ENCODE measurements around the gene ADAMTS13. TPM values are rescaled to one million over a fixed set of nuclear protein-coding genes. Genes with fewer than 3 reads are reported as not detected.

The ADAMTS13 gene
- total RNA-seq, 3 donors from 2014 or later (not counting 1 experiment from before 2014, with no cell fraction given): 2.3 to 3.0 (median 2.8) TPM

GRCh38 chr9:133452562-133452961 lies 30.4 kb downstream of the ADAMTS13 start:
- no peak for TF ChIP-seq CTCF (IDR thresholded peaks at IDR 0.05)
- Mint-ChIP-seq H3K9me3 (no peaks in the 10 kb centered on the region), H3K4me1 (no peaks in the 10 kb centered on the region), H3K27ac (no peak overlapping the region), H3K4me3 (no peak overlapping the region), H3K27me3 (ENCODE audit: low read depth in 2 of 2) (no peaks in the 10 kb centered on the region), H3K36me3 (no peaks in the 10 kb centered on the region)
- no peak overlapping the region for H3K27ac ChIP-seq (ENCODE audit: low read length)
- H3K4me3 ChIP-seq (ENCODE audit: low read length): no peak overlapping the region
- WGBS (ENCODE audit: insufficient coverage): 87% methylated on average over 7 of the region's 7 CpGs
- H3K9me3 ChIP-seq (ENCODE audit: control insufficient read depth, insufficient read depth, low read length): no peaks in the 10 kb centered on the region
- no peaks in the 10 kb centered on the region for H3K27me3 ChIP-seq (ENCODE audit: control insufficient read depth, insufficient read depth, low read length)
- DNase-seq (no peak), ATAC-seq (no peak)
- H3K36me3 ChIP-seq (ENCODE audit: control insufficient read depth, insufficient read depth, low read length): no peaks in the 10 kb centered on the region
- intact Hi-C loops (cut with micrococcal nuclease): no loop called here
- H3K4me1 ChIP-seq (ENCODE audit: control insufficient read depth, insufficient read depth, low read length): no peaks in the 10 kb centered on the region

- H3K27me3 ChIP-seq (ENCODE audit: control insufficient read depth, insufficient read depth, low read length): no peaks in the 10 kb centered on the region
- no peak overlapping the region for H3K4me3 ChIP-seq (ENCODE audit: low read length)
- WGBS (ENCODE audit: insufficient coverage): 81% methylated on average over 10 of the region's 11 CpGs
- DNase-seq (no peak), ATAC-seq (no peak)
- no peaks in the 10 kb centered on the region for H3K36me3 ChIP-seq (ENCODE audit: control insufficient read depth, insufficient read depth, low read length)
- no peaks in the 10 kb centered on the region for H3K9me3 ChIP-seq (ENCODE audit: control insufficient read depth, insufficient read depth, low read length)
- H3K27ac Mint-ChIP-seq: no peak overlapping the region
- H3K4me1 ChIP-seq (ENCODE audit: control insufficient read depth, insufficient read depth, low read length): peaks cover 1% of the 10 kb centered on the region
- no peak for TF ChIP-seq CTCF (IDR thresholded peaks at IDR 0.05)
- H3K9me3 Mint-ChIP-seq: no peaks in the 10 kb centered on the region
- H3K36me3 Mint-ChIP-seq: no peaks in the 10 kb centered on the region
- H3K27ac ChIP-seq (ENCODE audit: low read length): no peak overlapping the region
- no peaks in the 10 kb centered on the region for H3K4me1 Mint-ChIP-seq
- H3K4me3 Mint-ChIP-seq: no peak overlapping the region
- H3K27me3 Mint-ChIP-seq (ENCODE audit: low read depth in 2 of 2): no peaks in the 10 kb centered on the region
- intact Hi-C loops (cut with micrococcal nuclease): no loop called here
These were observed 31.5 kb downstream of the ADAMTS13 start for GRCh38 chr9:133453651-133454050.

- ATAC-seq: no peak
- H3K9me3 Mint-ChIP-seq: no peaks in the 10 kb centered on the region
These were observed 32.2 kb downstream of the ADAMTS13 start for GRCh38 chr9:133454325-133454724.

More at GRCh38 chr9:133454325-133454724, 32.2 kb downstream of the ADAMTS13 start:
- H3K27me3 Mint-ChIP-seq (ENCODE audit: low read depth in 2 of 2): no peaks in the 10 kb centered on the region
- DNase-seq: no peak
- H3K27ac Mint-ChIP-seq: no peak overlapping the region
- H3K9me3 ChIP-seq (ENCODE audit: control insufficient read depth, insufficient read depth, low read length): no peaks in the 10 kb centered on the region
- H3K4me1 Mint-ChIP-seq: peaks cover 0 to 2% of the 10 kb centered on the region in 2 donors
- peaks cover 8% of the 10 kb centered on the region for H3K4me1 ChIP-seq (ENCODE audit: control insufficient read depth, insufficient read depth, low read length)
- H3K4me3 Mint-ChIP-seq: no peak overlapping the region
- WGBS (ENCODE audit: insufficient coverage): 89% methylated on average over 19 of the region's 19 CpGs
- intact Hi-C loops (cut with micrococcal nuclease): no loop called here
- no peak overlapping the region for H3K4me3 ChIP-seq (ENCODE audit: low read length)
- TF ChIP-seq CTCF (IDR thresholded peaks at IDR 0.05): no peak
- no peaks in the 10 kb centered on the region for H3K36me3 ChIP-seq (ENCODE audit: control insufficient read depth, insufficient read depth, low read length)
- H3K36me3 Mint-ChIP-seq: no peaks in the 10 kb centered on the region
- no peaks in the 10 kb centered on the region for H3K27me3 ChIP-seq (ENCODE audit: control insufficient read depth, insufficient read depth, low read length)
- no peak overlapping the region for H3K27ac ChIP-seq (ENCODE audit: low read length)

All from natural killer cell (primary cell).